CD4-positive, alpha-beta T cell treated with Interferon alpha-2 for 1 hour (primary cell): Measurements from ENCODE around the gene CHN2.

Experiments used
- DNase-seq, 2 donors: peaks; one replicate each; pipeline ENCODE4 v3.0.0-alpha.2; 2020 to 2022

CHN2 gene

DNA sequence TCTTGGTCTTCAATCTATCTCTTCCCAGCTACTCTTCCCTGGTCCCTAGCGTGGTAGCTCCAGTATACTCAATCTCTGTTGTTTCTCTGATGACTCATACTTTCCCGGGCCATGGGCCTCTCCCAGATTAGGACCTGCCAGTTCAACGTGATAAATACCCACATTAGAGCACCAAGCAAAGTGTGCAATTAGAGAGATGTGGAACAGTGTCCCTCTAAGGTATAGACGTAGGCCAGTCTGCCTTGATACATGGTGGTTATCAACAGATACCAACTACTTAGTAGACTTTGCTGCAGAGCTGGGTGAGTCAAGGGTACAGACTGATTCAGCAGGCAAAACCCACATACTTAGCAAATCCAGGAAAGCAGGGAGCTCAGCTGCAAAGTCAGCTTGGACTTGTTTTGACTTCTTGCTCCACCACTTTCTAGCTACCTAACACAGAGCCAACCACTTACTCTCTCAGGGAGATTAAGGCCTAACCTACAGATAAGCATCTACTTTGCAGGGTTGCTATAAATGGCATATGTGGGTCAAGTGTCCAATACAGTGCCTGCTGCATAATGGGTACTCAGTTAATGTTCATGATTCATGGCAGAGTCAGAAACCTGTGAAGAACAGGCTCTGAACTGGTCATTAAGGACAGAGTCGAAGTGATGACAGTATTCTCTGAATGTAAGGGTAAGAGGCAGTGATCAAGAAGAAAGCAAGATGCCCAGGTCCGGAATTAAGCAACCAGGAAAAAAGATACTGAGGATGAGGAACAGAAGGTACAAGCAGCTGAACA lies 176.1 kb downstream of the CHN2 start:
- no peak for DNase-seq

DNA sequence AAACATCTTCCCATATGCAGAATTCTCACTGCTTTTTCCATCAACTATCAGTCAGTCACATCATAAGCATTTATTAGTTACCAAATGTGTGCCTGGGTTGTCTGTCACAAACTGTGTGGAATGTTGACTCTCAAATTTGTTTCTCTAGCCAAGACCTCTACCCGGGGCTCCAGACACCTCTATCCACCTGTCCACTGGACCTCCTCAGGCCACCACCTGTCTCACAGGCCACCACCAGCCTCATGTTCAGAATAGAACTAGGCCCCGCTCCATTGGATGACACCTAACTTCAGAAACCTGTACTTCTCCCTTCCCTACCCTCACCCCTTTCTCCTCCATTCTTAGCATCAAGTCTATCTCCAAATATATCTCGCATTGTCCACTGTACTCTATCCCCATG lies 176.9 kb downstream of the CHN2 start:
- no peak for DNase-seq

DNA sequence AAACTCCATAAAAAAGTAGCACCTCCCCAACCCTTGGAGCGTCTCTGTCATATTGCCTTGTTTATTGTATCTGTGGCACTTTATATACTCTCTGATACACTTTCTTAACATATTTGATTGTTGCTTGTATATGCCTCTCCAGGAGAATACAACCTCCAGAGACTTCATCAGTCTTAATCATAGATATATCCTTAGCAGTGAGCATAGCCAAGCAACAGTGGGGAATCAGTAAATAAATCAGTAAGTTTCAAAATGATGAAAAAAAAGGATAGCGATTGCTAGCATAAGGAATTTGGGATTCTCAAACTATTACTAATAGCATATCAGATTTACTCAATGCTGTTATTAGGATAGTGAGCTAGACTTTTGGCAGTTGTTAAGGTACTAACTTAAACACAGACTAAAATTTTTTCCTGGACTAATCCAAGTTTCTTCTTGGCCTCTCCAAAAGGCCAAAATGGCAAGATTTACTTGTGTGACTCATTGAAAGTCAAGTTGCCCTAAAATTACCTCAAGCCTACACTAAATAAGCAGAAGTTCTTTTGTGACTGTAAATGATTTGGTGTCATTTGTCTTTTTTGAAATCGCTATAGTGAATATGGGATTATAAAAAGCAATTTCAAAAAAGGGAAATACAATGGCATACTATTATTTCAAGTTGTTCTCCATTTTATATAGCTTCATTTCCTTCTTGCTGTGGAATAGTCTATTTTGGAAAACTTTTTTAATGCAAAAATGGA lies 177.9 kb downstream of the CHN2 start:
- DNase-seq = no peak

DNA sequence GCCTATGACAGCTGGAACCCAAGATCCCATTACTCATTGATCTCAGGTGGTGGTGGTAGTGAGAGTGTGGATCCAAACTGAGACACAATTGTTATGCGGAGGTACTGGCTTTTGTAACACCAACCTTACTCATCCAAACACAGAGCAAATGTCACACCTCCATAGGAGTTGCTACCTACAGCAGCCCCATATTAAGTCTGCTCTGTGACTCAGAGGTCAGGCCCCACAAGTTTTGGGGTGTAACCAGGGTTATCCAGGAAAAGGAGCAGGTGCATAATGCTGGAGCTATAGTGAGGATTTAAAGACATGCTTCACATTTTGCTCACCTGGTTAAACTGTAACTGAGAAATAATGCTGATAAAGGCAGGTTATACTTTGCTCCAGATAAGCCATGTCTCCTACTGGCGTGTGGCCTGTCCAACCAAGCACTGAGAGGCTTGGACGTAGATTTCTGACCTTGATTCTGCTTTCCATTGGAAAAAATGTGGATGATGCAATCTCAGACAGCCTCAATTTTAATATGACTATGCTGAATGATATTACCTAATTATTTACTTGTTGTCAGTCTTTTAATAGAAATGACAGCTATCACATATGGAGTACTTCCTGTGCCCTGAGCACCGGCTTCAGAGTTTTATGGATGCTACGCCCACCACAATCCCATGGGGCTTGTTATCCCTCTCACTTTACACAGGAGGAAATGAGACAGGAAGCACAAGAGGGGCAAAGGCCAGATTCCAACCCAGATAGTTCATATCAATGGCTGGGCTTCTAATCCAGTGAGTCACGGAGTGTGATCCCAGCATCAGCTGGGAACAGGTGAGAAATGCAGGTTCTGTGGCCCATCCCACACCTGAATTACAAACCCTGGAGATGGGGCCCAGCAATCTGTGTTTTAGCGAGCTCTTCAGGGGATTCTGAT lies 181.3 kb downstream of the CHN2 start:
- DNase-seq = no peak

DNA sequence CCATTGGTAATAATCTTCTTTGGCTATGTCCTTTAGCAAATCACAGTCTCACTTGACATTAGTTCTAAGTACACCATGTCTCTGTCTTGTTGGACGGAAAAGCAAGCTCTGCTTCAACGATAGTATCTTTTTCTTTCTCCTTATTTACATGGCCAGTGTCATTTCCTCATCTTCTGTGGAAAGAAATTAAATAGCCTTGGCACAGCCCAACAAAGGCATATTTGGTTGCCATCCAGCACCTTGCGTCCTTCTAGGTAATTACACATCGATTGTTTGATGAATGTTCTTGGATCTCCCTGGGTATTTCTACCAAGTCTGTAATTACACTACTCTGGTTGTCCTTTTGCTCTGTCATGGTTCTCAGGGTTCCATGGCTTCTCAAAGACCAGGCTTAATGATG lies 183.1 kb downstream of the CHN2 start:
- DNase-seq = no peak

DNA sequence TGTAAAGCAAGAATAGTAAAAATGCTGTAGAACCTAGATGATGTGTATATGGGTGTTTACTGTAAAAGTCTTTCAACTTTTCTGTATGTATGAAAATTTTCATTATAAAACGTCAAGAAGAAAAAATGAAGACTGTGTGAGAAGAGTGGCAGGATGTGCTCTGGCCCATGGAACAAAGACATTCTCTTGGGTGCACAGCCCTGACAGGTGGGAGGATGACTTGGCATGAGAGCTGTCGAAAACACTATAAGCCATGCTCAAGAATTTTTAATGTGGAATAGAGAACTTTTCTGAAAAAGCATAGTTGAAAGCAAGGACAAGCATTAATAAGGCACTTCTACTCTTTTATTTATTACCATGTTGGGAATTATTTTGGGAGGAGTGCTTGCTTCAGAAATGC lies 185.0 kb downstream of the CHN2 start:
- DNase-seq = no peak

DNA sequence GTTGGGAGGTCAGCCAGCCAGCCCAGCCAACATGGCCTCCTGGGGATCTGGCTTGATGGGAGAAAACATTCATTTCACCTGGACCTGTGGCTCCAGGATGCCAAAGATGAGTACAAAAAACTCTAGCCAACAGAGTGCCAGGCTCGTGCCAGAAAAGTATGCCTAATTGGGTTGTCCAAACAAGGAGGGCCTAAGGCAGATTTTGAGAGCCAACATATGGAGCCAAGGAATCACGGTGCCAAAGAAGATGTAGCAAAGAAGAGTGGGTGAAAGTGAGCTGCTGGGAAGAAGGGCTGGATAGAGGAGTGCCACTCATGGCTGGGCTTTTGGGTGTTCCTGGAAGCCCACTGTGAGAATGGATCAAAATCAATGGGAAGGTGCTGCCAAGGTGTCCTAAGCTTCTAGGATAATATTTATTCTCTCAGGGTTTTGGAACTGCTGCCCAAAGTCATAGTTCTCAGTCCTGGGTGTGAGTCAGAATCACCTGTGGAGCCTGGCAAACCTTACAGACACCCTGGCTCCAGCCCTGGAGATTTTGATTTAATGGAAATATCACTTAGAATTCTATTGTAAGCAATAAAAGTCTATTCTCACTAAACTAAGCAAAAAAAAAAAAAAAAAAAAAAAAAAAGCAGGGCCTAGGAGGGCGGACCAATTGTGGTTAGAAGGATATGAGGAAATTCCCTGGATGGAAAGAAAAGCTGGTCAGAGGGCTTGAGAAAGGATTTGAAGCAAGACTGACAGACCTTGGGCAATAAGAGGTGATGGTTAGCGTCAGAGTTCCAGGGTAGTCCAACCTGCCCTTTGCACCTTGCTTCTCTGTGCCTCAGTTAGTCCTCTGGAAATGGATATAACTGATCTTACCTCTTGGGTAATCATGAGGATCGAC lies 186.9 kb downstream of the CHN2 start:
- DNase-seq = no peak

DNA sequence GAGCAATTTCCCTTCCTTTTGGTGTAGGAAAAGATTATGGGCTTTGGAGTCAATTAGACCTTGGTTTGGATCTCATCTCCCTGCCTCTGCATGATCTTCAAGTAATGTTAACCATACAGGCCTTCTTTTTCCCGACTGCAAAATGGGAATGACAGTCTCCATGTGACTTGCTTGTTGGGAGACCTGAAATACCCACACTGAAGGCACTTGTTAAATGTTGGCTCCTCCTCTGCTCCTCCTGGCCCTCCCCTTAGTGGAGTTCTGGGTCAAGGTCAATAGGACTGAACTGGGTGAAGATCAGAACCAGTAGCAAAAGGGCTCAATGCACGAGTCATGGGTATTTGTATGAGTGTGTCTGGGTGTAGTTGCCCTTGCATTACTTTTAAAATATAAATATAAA lies 189.7 kb downstream of the CHN2 start:
- no peak for DNase-seq

DNA sequence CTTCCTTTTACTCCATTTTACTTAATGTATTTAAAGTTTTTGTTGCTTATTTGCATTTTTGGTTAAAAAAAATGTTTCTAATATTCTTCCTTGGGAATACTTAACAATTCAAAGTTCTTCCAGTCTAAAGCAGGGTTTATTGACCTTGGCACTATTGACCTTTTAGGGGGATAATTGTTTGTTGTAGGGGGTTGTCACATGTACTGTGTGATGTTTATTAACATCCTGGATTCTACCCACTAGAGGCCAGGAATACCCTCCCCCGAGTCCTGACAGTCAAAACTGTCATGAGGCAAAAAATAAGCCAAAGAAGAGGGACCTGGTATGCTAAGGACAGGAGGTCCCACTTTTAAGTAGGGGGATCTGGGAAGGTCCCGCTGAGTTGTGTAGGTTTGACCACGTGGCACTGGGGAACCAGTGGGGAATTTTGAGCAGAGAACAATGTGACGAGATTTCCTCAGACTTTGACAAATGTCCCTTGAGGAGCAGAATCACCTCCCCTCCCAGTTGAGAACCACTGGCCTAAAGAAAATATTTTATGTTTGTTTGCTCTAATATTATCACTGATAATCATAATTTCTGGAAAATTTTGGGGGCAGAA lies 190.7 kb downstream of the CHN2 start:
- no peak for DNase-seq

DNA sequence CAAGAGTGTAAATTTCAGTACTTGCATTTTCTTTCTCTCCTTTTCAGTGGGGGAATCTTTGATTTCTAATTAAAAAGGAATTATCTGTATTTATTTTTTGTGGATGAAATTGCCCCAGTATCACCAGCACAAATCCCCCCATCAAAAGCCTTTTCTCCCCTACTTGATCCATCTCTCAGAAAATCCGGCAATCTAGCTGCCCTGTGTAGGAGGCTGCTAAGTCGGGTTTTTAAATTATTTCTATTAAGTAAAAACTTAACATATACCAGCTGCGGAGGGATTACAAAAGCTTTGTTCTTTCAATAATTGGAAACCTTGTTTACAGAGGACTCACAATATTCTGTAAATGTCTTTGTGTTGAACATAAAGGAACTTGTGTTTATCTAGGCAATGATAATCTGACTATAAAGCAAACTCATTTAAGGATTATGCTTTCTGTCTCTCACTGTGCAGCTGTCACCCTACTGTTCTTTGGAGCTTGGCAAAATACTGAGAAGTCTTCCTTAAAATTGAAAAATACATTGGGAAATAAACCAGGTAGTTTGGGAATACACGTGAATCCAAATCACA lies 191.7 kb downstream of the CHN2 start:
- no peak for DNase-seq

DNA sequence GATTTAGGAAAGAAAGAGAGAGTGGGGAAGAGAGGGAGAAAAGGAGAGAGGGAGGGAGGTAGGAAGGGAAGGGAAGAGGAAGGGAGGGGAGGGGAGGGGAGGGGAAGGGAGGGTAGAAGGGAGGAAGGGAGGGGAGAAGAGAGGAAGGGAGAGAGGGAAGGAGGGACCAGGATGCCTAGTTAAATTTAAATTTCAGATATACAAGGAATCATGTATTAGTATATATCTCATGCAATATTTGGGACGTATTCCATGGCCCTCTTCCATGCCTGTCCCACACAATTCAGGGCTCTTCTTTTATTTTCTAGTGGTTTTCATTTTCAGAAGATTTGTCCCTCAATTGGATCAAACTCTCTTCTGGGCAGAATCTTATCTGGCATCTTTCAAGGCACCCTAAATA lies 196.7 kb downstream of the CHN2 start:
- DNase-seq = no peak

DNA sequence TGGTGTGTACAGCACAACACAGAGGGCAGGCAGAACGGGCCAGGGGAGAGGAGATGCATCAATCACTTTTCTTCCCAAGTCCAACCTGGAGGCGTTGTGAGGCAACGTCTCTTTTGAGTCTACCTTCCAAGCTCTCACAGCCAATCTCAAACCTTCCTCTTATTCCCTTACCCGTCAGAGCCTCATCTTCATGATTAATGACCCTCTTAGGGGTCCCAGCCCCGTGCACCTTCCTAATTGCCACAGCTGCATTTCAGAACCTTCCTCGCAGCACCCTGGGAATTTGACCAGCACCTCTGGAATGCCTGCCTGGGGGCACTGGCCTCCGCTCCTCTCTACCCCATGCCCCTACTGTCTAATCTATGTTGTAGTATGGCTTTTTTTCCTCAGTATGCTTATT lies 199.7 kb downstream of the CHN2 start:
- DNase-seq = no peak

DNA sequence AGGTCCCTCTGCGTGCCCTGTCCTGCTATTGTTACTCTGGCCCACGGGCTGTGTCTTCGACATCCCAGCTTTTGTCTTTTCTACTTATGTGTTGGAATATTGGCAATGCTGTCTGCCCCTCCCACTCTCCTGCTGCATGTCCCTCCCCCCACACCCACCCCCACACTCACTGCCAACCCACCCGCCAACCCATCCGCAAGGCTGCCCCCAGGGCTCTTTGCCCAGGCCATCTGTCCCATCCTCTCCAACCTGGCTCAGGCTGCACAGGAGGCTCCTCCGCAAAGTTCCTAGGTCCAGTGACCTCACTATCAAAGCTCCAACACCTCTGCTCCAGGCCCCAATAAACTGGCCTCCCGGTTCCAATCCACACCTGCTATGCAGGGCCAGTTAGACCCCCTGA lies 202.0 kb downstream of the CHN2 start:
- DNase-seq = no peak

DNA sequence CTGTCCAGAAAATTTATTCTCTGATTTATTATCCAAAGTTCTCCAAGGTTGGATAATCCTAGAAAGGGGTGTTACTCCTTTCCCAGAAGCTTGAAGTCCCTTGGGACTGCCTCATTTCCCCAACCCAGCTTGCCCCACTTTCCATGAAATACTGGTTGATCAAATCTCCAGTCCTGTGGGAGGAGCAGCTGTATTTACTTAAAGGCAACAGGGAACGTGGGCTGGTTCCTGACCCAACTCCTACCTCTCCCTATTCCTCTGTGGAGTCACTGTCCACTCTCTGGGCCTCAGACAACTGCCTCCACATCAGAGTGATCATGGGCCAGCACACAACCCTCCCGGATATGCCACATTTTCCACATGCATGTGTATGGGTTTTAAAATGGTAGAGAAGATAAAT lies 202.8 kb downstream of the CHN2 start:
- DNase-seq = no peak

DNA sequence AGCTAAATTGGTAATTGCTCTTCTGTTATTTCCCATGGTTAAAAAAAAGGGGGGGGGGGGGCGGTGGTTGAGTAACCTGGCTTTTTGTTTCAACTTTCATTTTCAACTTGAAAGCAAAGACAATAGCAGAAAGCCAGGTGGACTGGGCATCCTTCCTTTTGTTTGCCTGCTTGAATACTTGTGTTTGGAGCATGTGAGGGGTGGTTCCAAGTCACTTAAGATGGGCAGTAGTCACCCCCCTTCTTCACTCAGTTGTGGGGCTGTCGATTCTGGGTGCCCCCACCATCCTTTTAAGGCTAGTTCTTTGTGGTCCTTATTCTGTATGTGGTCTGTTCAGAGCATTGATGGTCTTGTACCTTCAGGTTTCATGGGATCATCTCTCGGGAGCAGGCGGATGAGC lies 203.4 kb downstream of the CHN2 start:
- DNase-seq = no peak

DNA sequence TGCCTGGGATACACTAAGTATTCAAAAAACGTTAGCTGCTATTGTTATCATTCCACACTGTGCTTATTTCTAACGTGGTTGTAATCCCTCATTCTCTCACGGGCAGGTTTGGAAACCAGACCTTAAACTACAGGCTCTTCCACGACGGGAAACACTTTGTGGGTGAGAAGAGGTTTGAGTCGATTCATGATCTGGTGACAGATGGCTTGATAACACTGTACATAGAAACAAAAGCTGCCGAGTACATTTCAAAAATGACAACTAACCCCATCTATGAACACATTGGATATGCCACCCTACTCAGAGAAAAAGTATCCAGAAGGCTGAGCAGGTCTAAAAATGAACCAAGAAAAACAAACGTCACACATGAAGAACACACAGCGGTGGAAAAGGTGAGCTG lies 205.9 kb downstream of the CHN2 start:
- no peak for DNase-seq

DNA sequence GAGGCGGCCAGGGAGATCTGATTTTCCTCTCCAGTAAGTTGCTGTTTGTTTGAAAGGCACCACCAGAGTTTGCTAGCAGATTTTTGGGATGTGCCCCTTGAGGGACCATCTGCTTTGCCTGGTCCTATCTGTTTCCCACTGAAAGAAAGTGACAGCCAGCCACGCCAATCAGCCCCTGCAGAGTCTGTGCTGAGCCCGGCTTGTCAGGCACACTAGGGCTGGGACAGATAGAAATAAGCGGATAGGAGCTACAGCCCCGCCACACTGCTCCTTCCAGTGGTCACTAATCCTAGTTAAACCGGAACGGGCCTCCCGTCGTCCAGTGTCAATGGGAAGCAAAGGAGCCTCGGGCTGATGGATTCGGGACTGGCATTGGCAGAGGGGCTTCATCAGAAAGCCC lies 207.2 kb downstream of the CHN2 start:
- no peak for DNase-seq

DNA sequence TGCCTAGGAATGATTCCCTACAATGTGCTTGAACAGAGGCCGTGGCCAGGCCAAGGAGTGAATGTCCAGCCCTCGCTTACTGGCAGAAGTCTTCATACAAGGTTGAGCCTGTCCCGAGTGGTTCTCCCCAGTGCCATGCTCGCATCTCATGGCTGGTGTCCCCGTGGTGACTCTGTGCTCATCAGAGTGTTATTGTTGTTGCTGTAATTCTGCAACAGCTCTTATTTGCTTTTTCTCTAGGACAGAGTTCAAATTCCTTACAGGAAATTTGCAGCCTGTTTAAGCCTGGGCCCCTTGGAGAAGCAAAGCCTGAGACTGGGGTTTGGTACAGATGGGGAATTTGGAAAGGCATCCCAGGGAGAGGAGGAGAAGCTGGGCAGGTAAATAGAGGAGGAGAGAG lies 211.3 kb downstream of the CHN2 start:
- DNase-seq = no peak

DNA sequence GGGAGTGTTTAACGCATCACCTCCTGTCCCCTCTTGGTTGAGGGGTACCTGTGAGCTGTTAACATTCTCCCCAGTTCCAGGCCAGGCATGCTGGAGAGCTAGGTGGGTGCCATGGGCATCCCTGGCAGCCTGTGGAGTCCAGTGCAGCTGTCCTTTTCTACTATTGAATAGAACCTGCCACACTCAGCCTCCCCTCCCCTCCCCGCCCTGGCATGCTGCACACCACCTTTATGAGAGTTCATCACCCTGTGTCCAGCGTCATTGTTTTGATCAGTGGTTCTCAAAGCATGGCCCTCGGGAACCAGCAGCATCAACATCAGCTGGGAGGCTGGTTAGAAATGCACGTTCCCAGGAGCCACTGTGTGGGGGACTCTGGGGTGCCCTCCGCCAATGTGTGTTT lies 211.8 kb downstream of the CHN2 start:
- DNase-seq = no peak

DNA sequence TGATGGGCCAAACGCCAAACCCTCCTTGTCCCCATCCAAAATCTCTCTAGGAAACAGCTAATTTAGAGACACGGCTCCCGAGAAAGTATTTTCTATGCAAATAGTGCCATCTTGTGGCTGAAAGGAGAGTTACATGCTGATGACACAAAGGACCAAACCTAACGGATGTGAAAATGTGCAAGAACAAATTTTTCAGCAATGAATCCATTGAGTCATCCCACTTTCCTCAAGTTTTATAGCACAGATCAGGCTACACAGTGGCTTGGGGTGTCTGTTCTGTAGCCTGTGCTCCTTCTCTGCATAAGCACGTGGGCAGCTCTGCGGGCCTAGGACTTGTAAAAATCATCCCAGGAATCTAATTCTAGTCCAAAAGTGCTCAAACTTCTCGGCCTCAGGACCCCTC lies 214.3 kb downstream of the CHN2 start:
- DNase-seq = peak; percentile 44 to 74

DNA sequence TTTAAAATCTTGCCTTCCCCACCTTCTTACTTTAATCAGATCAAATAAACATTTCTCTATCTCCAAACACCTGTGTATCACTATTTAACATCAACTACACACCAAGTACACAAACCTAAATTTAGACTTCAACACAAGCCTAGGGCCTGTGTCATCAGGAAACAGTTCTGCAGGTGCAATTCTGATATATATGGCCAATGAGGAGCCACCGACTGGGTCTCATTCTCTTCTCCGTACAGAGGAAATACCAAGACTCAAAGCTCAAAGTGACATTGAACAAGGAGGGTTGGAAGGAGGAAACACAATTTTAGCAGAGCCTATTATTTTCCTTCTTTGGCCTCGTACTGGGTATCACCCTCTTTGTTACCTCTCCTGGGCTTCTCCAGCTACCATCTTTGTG lies 216.4 kb downstream of the CHN2 start:
- no peak for DNase-seq

DNA sequence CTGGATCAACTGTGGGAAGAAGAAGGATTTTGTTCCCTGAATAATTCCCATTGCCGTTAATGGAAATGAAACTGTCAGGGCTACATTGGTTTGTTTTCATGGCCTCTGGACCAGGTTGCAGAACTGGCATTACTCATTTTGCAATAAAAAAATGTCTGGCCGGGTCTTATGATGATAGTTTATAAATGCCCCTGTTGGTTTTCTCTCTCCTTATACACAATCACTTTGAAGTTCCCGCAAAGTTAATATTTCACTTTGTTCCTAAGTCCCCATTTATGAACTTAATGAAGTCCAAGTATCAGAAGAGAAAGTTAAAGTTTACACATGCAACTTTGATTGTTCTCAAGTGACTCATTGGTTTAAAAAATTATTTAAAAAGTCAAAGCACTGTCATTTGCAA lies 218.3 kb downstream of the CHN2 start:
- no peak for DNase-seq
